ENCODE data around the gene SMCO3. TPM values are rescaled to one million over a fixed set of nuclear protein-coding genes. Genes with fewer than 3 reads are reported as not detected.

SMCO3 gene
- total RNA-seq, 2 donors from 2014 or later: 1.3 to 4.3 TPM

GRCh38 chr12:14802247-14802646, 11.7 kb downstream of the SMCO3 start:
- WGBS, 2 donors: 58 to 61% methylated on average over 4 of the region's 4 CpGs
- TF ChIP-seq POLR2A (IDR thresholded peaks at IDR 0.05): no peak
- TF ChIP-seq CTCF (IDR thresholded peaks at IDR 0.05): no peak
- Histone ChIP-seq H3K27me3 (no peaks in the 10 kb centered on the region), H3K36me3 (replicated peaks in 1 of 2; ENCODE audit: insufficient read depth in 1 of 2, low read depth in 2 of 2) (peaks cover 0 to 10% of the 10 kb centered on the region in 2 donors), H3K27ac (peak overlapping the region in 1 of 4 donors; percentile 91), H3K4me1 (peaks cover 14% of the 10 kb centered on the region), H3K4me3 (peak overlapping the region in 1 of 2 donors; percentile 86), H3K9me3 (no peaks in the 10 kb centered on the region)
- no peak for DNase-seq
- intact Hi-C loops (cut with DNase I): no loop called here
- ATAC-seq: no peak

- Histone ChIP-seq H3K4me1 (no peaks in the 10 kb centered on the region), H3K4me3 (no peak overlapping the region), H3K27me3 (no peaks in the 10 kb centered on the region), H3K27ac (no peak overlapping the region), H3K9me3 (no peaks in the 10 kb centered on the region), H3K36me3 (replicated peaks in 1 of 2; ENCODE audit: insufficient read depth in 1 of 2, low read depth in 2 of 2) (peaks cover 8 to 32% of the 10 kb centered on the region in 2 donors)
- DNase-seq (no peak), ATAC-seq (no peak)
- TF ChIP-seq CTCF (IDR thresholded peaks at IDR 0.05) (no peak), POLR2A (IDR thresholded peaks at IDR 0.05) (no peak)
- intact Hi-C loops (cut with DNase I): no loop called here
- 59 to 60% methylated on average over 4 of the region's 4 CpGs for WGBS, 2 donors
Observed at GRCh38 chr12:14795028-14795448, 18.9 kb downstream of the SMCO3 start.

- WGBS, 2 donors: 93 to 95% methylated on average over 3 of the region's 3 CpGs
- ATAC-seq: no peak
Observed at GRCh38 chr12:14785568-14785967, 28.4 kb downstream of the SMCO3 start.

GRCh38 chr12:14784471-14784870, 29.5 kb downstream of the SMCO3 start:
- intact Hi-C loops (cut with DNase I): no loop called here
- Histone ChIP-seq H3K4me3 (no peak overlapping the region), H3K27me3 (no peaks in the 10 kb centered on the region), H3K4me1 (no peaks in the 10 kb centered on the region), H3K9me3 (no peaks in the 10 kb centered on the region), H3K36me3 (replicated peaks in 1 of 2; ENCODE audit: insufficient read depth in 1 of 2, low read depth in 2 of 2) (peaks cover 13% of the 10 kb centered on the region in 2 donors), H3K27ac (no peak overlapping the region)
- WGBS, 2 donors: 95 to 100% methylated on average over 2 of the region's 2 CpGs
- TF ChIP-seq CTCF (IDR thresholded peaks at IDR 0.05) (no peak), POLR2A (IDR thresholded peaks at IDR 0.05) (no peak)
- DNase-seq (no peak), ATAC-seq (no peak)

More at GRCh38 chr12:14785568-14785967, 28.4 kb downstream of the SMCO3 start:
- H3K4me1 ChIP-seq: no peaks in the 10 kb centered on the region
- no peak for DNase-seq
- H3K36me3 ChIP-seq (replicated peaks in 1 of 2; ENCODE audit: insufficient read depth in 1 of 2, low read depth in 2 of 2): peaks cover 13 to 21% of the 10 kb centered on the region in 2 donors
- H3K4me3 ChIP-seq: no peak overlapping the region
- intact Hi-C loops (cut with DNase I): no loop called here
- no peak for TF ChIP-seq POLR2A (IDR thresholded peaks at IDR 0.05)
- TF ChIP-seq CTCF (IDR thresholded peaks at IDR 0.05): no peak
- H3K9me3 ChIP-seq: no peaks in the 10 kb centered on the region
- no peaks in the 10 kb centered on the region for H3K27me3 ChIP-seq
- H3K27ac ChIP-seq: no peak overlapping the region

- Histone ChIP-seq H3K36me3 (replicated peaks in 1 of 2; ENCODE audit: insufficient read depth in 1 of 2, low read depth in 2 of 2) (peaks cover 0 to 9% of the 10 kb centered on the region in 2 donors), H3K4me1 (no peaks in the 10 kb centered on the region), H3K27me3 (no peaks in the 10 kb centered on the region), H3K9me3 (no peaks in the 10 kb centered on the region), H3K4me3 (no peak overlapping the region), H3K27ac (no peak overlapping the region)
- intact Hi-C loops (cut with DNase I): no loop called here
- ATAC-seq (no peak), DNase-seq (no peak)
- TF ChIP-seq POLR2A (IDR thresholded peaks at IDR 0.05) (no peak), CTCF (IDR thresholded peaks at IDR 0.05) (no peak)
Observed at GRCh38 chr12:14782756-14783155, 31.2 kb downstream of the SMCO3 start.
